Brain microvascular endothelial cell (primary cell): ENCODE data around the gene ADGRV1.

Source experiments
- DNase-seq: peaks from one replicate; pipeline ENCODE4 v3.0.0-alpha.2; 2020
- H3K27ac ChIP-seq: fragments of 250-450 bp; sonication (Bioruptor Pico); 2 replicates; pipeline ENCODE4 v1.5.1; 2020; ENCODE audit warnings: mild to moderate bottlenecking, moderate library complexity
- H3K27me3 ChIP-seq: fragments of 250-450 bp; sonication (Bioruptor Pico); replicated peaks from 2 replicates; pipeline ENCODE4 v1.5.1; 2020; ENCODE audit warnings: mild to moderate bottlenecking
- H3K36me3 ChIP-seq: fragments of 250-450 bp; sonication (Bioruptor Pico); replicated peaks from 2 replicates; pipeline ENCODE4 v1.5.1; 2020; ENCODE audit warnings: mild to moderate bottlenecking
- H3K4me3 ChIP-seq: 2 replicates; pipeline ENCODE4 v1.5.1; 2011; ENCODE audit warnings: low read depth, mild to moderate bottlenecking, control low read depth, low read length, moderate library complexity
- in situ Hi-C: cut with HindIII; loops from 2 replicates; pipeline ENCODE4 v1.10.0; 2017; ENCODE audit warnings: low sequenced_read_pairs, low pct_ligation_motif_present
- TF ChIP-seq, protein P1 (sequence below): IDR thresholded peaks from 2 replicates; pipeline ENCODE4 v1.5.1; 2011; ENCODE audit warnings: low read depth, mild to moderate bottlenecking, moderate library complexity, low read length, control low read depth, inconsistent platforms; ENCODE audit errors: missing control alignments

The ADGRV1 gene

DNA sequence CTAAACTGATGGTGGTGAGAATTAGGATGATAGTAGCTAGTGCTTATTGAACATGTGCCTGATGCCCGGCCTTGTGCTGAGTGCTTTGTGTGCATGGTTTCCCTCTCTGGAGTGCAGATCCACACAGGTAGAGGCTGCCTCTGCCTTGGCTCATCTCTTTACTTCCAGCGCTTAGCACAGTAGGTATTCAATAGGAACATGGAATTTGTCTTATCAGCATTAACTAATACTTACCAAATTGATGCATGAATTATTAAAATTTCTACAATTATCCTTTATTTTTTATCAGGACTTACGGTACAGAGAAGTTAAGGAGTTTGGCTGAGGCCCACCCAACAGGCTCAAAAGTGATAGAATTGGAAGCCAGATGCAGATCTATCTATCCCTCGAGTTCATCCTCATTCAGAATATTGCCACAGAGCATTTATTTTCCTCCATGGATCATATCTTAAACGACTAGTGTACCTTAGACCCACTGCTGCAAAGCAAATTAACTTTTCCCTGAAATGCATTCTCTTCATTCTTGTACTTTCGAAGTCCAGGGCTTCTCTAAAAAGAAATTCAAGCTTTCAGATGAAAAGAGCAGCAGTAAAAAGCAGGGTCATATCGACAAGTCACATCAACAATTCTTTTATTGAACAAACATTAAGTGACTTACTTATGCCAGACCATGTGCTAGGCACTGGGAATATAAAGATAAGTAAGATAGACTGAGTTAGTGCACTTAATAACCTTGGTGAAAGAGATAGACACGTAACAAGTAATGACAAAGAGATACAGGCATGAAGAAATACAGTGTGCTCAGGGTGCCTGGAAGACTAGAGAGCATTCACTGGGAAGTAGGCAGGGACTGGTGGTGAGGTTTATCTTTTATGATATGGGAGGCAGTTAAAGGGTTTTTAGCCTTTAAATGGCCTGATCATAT is 534.5 kb downstream of the ADGRV1 start:
- H3K36me3 ChIP-seq: no peaks in the 10 kb centered on the region
- TF ChIP-seq, protein P1, sequence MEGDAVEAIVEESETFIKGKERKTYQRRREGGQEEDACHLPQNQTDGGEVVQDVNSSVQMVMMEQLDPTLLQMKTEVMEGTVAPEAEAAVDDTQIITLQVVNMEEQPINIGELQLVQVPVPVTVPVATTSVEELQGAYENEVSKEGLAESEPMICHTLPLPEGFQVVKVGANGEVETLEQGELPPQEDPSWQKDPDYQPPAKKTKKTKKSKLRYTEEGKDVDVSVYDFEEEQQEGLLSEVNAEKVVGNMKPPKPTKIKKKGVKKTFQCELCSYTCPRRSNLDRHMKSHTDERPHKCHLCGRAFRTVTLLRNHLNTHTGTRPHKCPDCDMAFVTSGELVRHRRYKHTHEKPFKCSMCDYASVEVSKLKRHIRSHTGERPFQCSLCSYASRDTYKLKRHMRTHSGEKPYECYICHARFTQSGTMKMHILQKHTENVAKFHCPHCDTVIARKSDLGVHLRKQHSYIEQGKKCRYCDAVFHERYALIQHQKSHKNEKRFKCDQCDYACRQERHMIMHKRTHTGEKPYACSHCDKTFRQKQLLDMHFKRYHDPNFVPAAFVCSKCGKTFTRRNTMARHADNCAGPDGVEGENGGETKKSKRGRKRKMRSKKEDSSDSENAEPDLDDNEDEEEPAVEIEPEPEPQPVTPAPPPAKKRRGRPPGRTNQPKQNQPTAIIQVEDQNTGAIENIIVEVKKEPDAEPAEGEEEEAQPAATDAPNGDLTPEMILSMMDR: no peak
- H3K4me3 ChIP-seq: no peak overlapping the region
- DNase-seq: no peak
- H3K27ac ChIP-seq: no peak overlapping the region
- H3K27me3 ChIP-seq: no peaks in the 10 kb centered on the region
- in situ Hi-C loops: loop anchor here (25.0 kb wide), 1 partner anchor 319 kb away; no protein-coding TSS in a partner anchor

- Histone ChIP-seq H3K27ac (no peak overlapping the region), H3K27me3 (no peaks in the 10 kb centered on the region), H3K36me3 (no peaks in the 10 kb centered on the region), H3K4me3 (no peak overlapping the region)
- DNase-seq: no peak
- TF ChIP-seq, protein P1: no peak
- in situ Hi-C loops: loop anchor here (25.0 kb wide), 1 partner anchor 317 kb away; no protein-coding TSS in a partner anchor
These were observed 536.7 kb downstream of the ADGRV1 start for GRCh38 chr5:91095313-91095712.

- no peak for DNase-seq
- H3K27me3 ChIP-seq: no peaks in the 10 kb centered on the region
- in situ Hi-C loops: loop anchor here (25.0 kb wide), 1 partner anchor 316 kb away; no protein-coding TSS in a partner anchor
- no peaks in the 10 kb centered on the region for H3K36me3 ChIP-seq
- H3K4me3 ChIP-seq: no peak overlapping the region
- no peak overlapping the region for H3K27ac ChIP-seq
- TF ChIP-seq, protein P1: no peak
These were observed 537.3 kb downstream of the ADGRV1 start for GRCh38 chr5:91095786-91096385.

- no peak for DNase-seq
- TF ChIP-seq, protein P1: no peak
- H3K36me3 ChIP-seq: no peaks in the 10 kb centered on the region
These were observed 539.9 kb downstream of the ADGRV1 start for GRCh38 chr5:91098541-91098940.

GRCh38 chr5:91101600-91102379 is 543.2 kb downstream of the ADGRV1 start:
- in situ Hi-C loops: no loop called here
- DNase-seq: peak; percentile 76
- H3K27me3 ChIP-seq: no peaks in the 10 kb centered on the region
- TF ChIP-seq, protein P1: peak; percentile 80
- H3K36me3 ChIP-seq: no peaks in the 10 kb centered on the region
- H3K27ac ChIP-seq: no peak overlapping the region
- H3K4me3 ChIP-seq: no peak overlapping the region

More at GRCh38 chr5:91098541-91098940, 539.9 kb downstream of the ADGRV1 start:
- no peaks in the 10 kb centered on the region for H3K27me3 ChIP-seq
- H3K4me3 ChIP-seq: no peak overlapping the region
- no peak overlapping the region for H3K27ac ChIP-seq
- in situ Hi-C loops: loop anchor here (25.0 kb wide), 1 partner anchor 314 kb away; no protein-coding TSS in a partner anchor
